DND-41 (cell line): Measurements from ENCODE around the gene SLC35B3.

Experiments used
- CTCF ChIP-seq: IDR thresholded peaks from 2 replicates; pipeline ENCODE4 v1.5.1; 2012; ENCODE audit warnings: borderline replicate concordance, low read length, moderate library complexity, mild to moderate bottlenecking; ENCODE audit not compliant: poor library complexity, severe bottlenecking; ENCODE audit errors: extremely low read depth
- EZH2 ChIP-seq: IDR thresholded peaks from 3 replicates; pipeline ENCODE4 v1.6.1; 2012; ENCODE audit warnings: borderline replicate concordance, low read depth, mild to moderate bottlenecking, moderate library complexity, low read length, inconsistent platforms; ENCODE audit not compliant: severe bottlenecking

GRCh38 chr6:8383584-8383983 lies 51.8 kb downstream of the SLC35B3 start:
- no peak for TF ChIP-seq CTCF
- TF ChIP-seq EZH2, result no peak
